ENCODE data around the gene ZNF740. TPM values are rescaled to one million over a fixed set of nuclear protein-coding genes. Genes with fewer than 3 reads are reported as not detected.
"Not testable (repeated sequence)": the region's sequence is repeated elsewhere in the genome, so short reads cannot be mapped to it uniquely, and the experiment has no call there.

Gene ZNF740
- total and polyA plus RNA-seq, 7 experiments from 2014 or later: 3.6 to 135 (median 45.6) TPM

GRCh38 chr12:53199700-53200099 is 19.2 kb downstream of the ZNF740 start:
- Histone ChIP-seq H3K4me3 (ENCODE audit: low read length) (peak overlapping the region; percentile 21), H3K36me3 (ENCODE audit: control insufficient read depth in 2 of 3, insufficient read depth in 3 of 3, low read length in 3 of 3) (peaks cover 26 to 35% (median 35%) of the 10 kb centered on the region in 3 experiments), H3K4me1 (ENCODE audit: control insufficient read depth in 2 of 2, insufficient read depth in 2 of 2, low read length in 2 of 2) (peaks cover 64 to 85% of the 10 kb centered on the region in 2 donors), H3K27me3 (ENCODE audit: control insufficient read depth in 2 of 2, insufficient read depth in 2 of 2, low read length in 2 of 2) (no peaks in the 10 kb centered on the region), H3K9me3 (ENCODE audit: control insufficient read depth in 2 of 3, low read length in 3 of 3) (no peaks in the 10 kb centered on the region), H3K27ac (ENCODE audit: low read depth, low read length) (peak overlapping the region; percentile 75)
- no peak for DNase-seq
- ChIA-PET POLR2A (interaction anchor here (0.5 to 10.4 kb wide), 10 partner anchors 8 to 128 kb away, joined by 3 to 217 read pairs (median 6); partner anchors contain the start of genes CSAD, ITGB7, MYG1 and PFDN5), CTCF (interaction anchor here (1.2 to 10.2 kb wide), 4 partner anchors 12 to 146 kb away, joined by 4 to 88 read pairs (median 27); partner anchors contain the start of gene ITGB7)
- Mint-ChIP-seq H3K27ac (peak overlapping the region; percentile 48 to 95 (median 92)), H3K36me3 (peaks cover 6 to 70% (median 24%) of the 10 kb centered on the region in 5 donors), H3K9me3 (peaks cover 0 to 2% (median 0%) of the 10 kb centered on the region in 11 donors), H3K4me3 (peak overlapping the region; percentile 60 to 90 (median 76)), H3K27me3 (no peaks in the 10 kb centered on the region), H3K4me1 (peaks cover 51 to 84% (median 73%) of the 10 kb centered on the region in 7 donors)
- ATAC-seq: no peak
- intact Hi-C loops (cut with micrococcal nuclease): no loop called here

- DNase-seq (no peak), ATAC-seq (no peak)
- peaks cover 0 to 2% (median 0%) of the 10 kb centered on the region in 11 donors for H3K9me3 Mint-ChIP-seq
- Histone ChIP-seq H3K27me3 (ENCODE audit: control insufficient read depth in 2 of 2, insufficient read depth in 2 of 2, low read length in 2 of 2) (no peaks in the 10 kb centered on the region), H3K36me3 (ENCODE audit: control insufficient read depth in 2 of 3, insufficient read depth in 3 of 3, low read length in 3 of 3) (peaks cover 26 to 31% (median 31%) of the 10 kb centered on the region in 3 experiments), H3K4me1 (ENCODE audit: control insufficient read depth in 2 of 2, insufficient read depth in 2 of 2, low read length in 2 of 2) (peaks cover 67 to 89% of the 10 kb centered on the region in 2 donors), H3K27ac (ENCODE audit: low read depth, low read length) (peak overlapping the region; percentile 75), H3K9me3 (ENCODE audit: control insufficient read depth in 2 of 3, low read length in 3 of 3) (no peaks in the 10 kb centered on the region), H3K4me3 (ENCODE audit: low read length) (peak overlapping the region; percentile 21)
- H3K4me1 Mint-ChIP-seq: peaks cover 53 to 87% (median 71%) of the 10 kb centered on the region in 7 donors
- intact Hi-C loops (cut with micrococcal nuclease): no loop called here
- no peaks in the 10 kb centered on the region for H3K27me3 Mint-ChIP-seq
- peaks cover 6 to 66% (median 24%) of the 10 kb centered on the region in 5 donors for H3K36me3 Mint-ChIP-seq
- ChIA-PET CTCF (interaction anchor here (1.2 to 10.2 kb wide), 4 partner anchors 11 to 145 kb away, joined by 4 to 88 read pairs (median 27); partner anchors contain the start of gene ITGB7), POLR2A (interaction anchor here (1.2 to 10.4 kb wide), 5 partner anchors 8 to 20 kb away, joined by 5 to 217 read pairs (median 38); partner anchors contain the start of genes CSAD, ITGB7 and ZNF740)
- peak overlapping the region; percentile 82 to 95 (median 92) for H3K27ac Mint-ChIP-seq
- H3K4me3 Mint-ChIP-seq: peak overlapping the region; percentile 65 to 90 (median 76)
Observed at GRCh38 chr12:53200107-53200457, 19.6 kb downstream of the ZNF740 start.

GRCh38 chr12:53200458-53201176 is 20.1 kb downstream of the ZNF740 start:
- ATAC-seq: peak; percentile 29
- peak overlapping the region; percentile 65 to 90 (median 76) for H3K4me3 Mint-ChIP-seq
- POLR2A ChIA-PET: interaction anchor here (0.7 to 10.4 kb wide), 7 partner anchors 8 to 107 kb away, joined by 3 to 217 read pairs (median 38); partner anchors contain the start of genes CSAD, ITGB7 and ZNF740
- DNase-seq: peak in 4 of 9 donors; percentile 41 to 46 (median 42)
- H3K27ac Mint-ChIP-seq: peak overlapping the region; percentile 82 to 95 (median 92)
- peaks cover 56 to 91% (median 74%) of the 10 kb centered on the region in 7 donors for H3K4me1 Mint-ChIP-seq
- peak overlapping the region; percentile 75 for H3K27ac ChIP-seq (ENCODE audit: low read depth, low read length)
- H3K36me3 Mint-ChIP-seq: peaks cover 4 to 65% (median 24%) of the 10 kb centered on the region in 5 donors
- peak overlapping the region; percentile 21 for H3K4me3 ChIP-seq (ENCODE audit: low read length)
- H3K4me1 ChIP-seq (ENCODE audit: control insufficient read depth in 2 of 2, insufficient read depth in 2 of 2, low read length in 2 of 2): peaks cover 70 to 94% of the 10 kb centered on the region in 2 donors
- H3K9me3 Mint-ChIP-seq: peaks cover 0 to 2% (median 0%) of the 10 kb centered on the region in 11 donors
- intact Hi-C loops (cut with micrococcal nuclease): no loop called here
- CTCF ChIA-PET: interaction anchor here (0.9 to 10.2 kb wide), 5 partner anchors 10 to 145 kb away, joined by 3 to 88 read pairs (median 4); partner anchors contain the start of gene ITGB7
- H3K9me3 ChIP-seq (ENCODE audit: control insufficient read depth in 2 of 3, low read length in 3 of 3): no peaks in the 10 kb centered on the region
- H3K36me3 ChIP-seq (ENCODE audit: control insufficient read depth in 2 of 3, insufficient read depth in 3 of 3, low read length in 3 of 3): peaks cover 23 to 26% (median 26%) of the 10 kb centered on the region in 3 experiments
- no peaks in the 10 kb centered on the region for H3K27me3 Mint-ChIP-seq
- no peaks in the 10 kb centered on the region for H3K27me3 ChIP-seq (ENCODE audit: control insufficient read depth in 2 of 2, insufficient read depth in 2 of 2, low read length in 2 of 2)

- Histone ChIP-seq H3K4me1 (ENCODE audit: control insufficient read depth in 2 of 2, insufficient read depth in 2 of 2, low read length in 2 of 2) (peaks cover 70 to 92% of the 10 kb centered on the region in 2 donors), H3K27me3 (ENCODE audit: control insufficient read depth in 2 of 2, insufficient read depth in 2 of 2, low read length in 2 of 2) (no peaks in the 10 kb centered on the region), H3K9me3 (ENCODE audit: control insufficient read depth in 2 of 3, low read length in 3 of 3) (no peaks in the 10 kb centered on the region), H3K27ac (ENCODE audit: low read depth, low read length) (peak overlapping the region; percentile 75), H3K4me3 (ENCODE audit: low read length) (peak overlapping the region; percentile 21), H3K36me3 (ENCODE audit: control insufficient read depth in 2 of 3, insufficient read depth in 3 of 3, low read length in 3 of 3) (peaks cover 18 to 21% (median 20%) of the 10 kb centered on the region in 3 experiments)
- Mint-ChIP-seq H3K27me3 (no peaks in the 10 kb centered on the region), H3K4me1 (peaks cover 58 to 90% (median 77%) of the 10 kb centered on the region in 7 donors), H3K36me3 (peaks cover 3 to 64% (median 24%) of the 10 kb centered on the region in 5 donors), H3K27ac (peak overlapping the region; percentile 82 to 95 (median 92)), H3K9me3 (peaks cover 0 to 2% (median 0%) of the 10 kb centered on the region in 11 donors), H3K4me3 (peak overlapping the region; percentile 65 to 90 (median 76))
- intact Hi-C loops (cut with micrococcal nuclease): no loop called here
- CTCF ChIA-PET: interaction anchor here (0.9 to 10.2 kb wide), 5 partner anchors 10 to 135 kb away, joined by 3 to 88 read pairs (median 4); partner anchors contain the start of gene ITGB7
- DNase-seq: no peak
- ATAC-seq: no peak
- POLR2A ChIA-PET: interaction anchor here (0.7 to 10.4 kb wide), 7 partner anchors 8 to 107 kb away, joined by 3 to 217 read pairs (median 8); partner anchors contain the start of genes CSAD, ITGB7 and ZNF740
Observed at GRCh38 chr12:53201177-53201541, 20.6 kb downstream of the ZNF740 start.

- H3K36me3 Mint-ChIP-seq: peaks cover 3 to 63% (median 24%) of the 10 kb centered on the region in 5 donors
- H3K27ac ChIP-seq (ENCODE audit: low read depth, low read length): peak overlapping the region; percentile 75
Observed at GRCh38 chr12:53201639-53202038, 21.1 kb downstream of the ZNF740 start.

GRCh38 chr12:53202316-53202715 is 21.8 kb downstream of the ZNF740 start:
- intact Hi-C loops (cut with micrococcal nuclease); ATAC-seq; DNase-seq; H3K9me3 Mint-ChIP-seq; H3K9me3 ChIP-seq (ENCODE audit: control insufficient read depth in 2 of 3, low read length in 3 of 3); H3K36me3 ChIP-seq (ENCODE audit: control insufficient read depth in 2 of 3, insufficient read depth in 3 of 3, low read length in 3 of 3); H3K4me3 ChIP-seq (ENCODE audit: low read length); H3K27me3 ChIP-seq (ENCODE audit: control insufficient read depth in 2 of 2, insufficient read depth in 2 of 2, low read length in 2 of 2); H3K27ac ChIP-seq (ENCODE audit: low read depth, low read length); H3K27me3 Mint-ChIP-seq: not testable (repeated sequence)
- Mint-ChIP-seq H3K4me1 (peaks cover 59 to 88% (median 75%) of the 10 kb centered on the region in 7 donors), H3K4me3 (peak overlapping the region in 3 of 10 donors; percentile 53 to 73 (median 72)), H3K27ac (peak overlapping the region in 4 of 9 donors; percentile 14 to 95 (median 38)), H3K36me3 (peaks cover 3 to 63% (median 18%) of the 10 kb centered on the region in 5 donors)
- ChIA-PET POLR2A (interaction anchor here (1.1 to 10.4 kb wide), 5 partner anchors 7 to 49 kb away, joined by 3 to 217 read pairs (median 84); partner anchors contain the start of genes CSAD, ITGB7 and ZNF740), CTCF (interaction anchor here (0.6 to 10.2 kb wide), 4 partner anchors 9 to 663 kb away, joined by 3 to 88 read pairs (median 26); partner anchors contain the start of gene ITGB7)
- H3K4me1 ChIP-seq (ENCODE audit: control insufficient read depth in 2 of 2, insufficient read depth in 2 of 2, low read length in 2 of 2): peaks cover 74 to 84% of the 10 kb centered on the region in 2 donors

More at GRCh38 chr12:53201639-53202038, 21.1 kb downstream of the ZNF740 start:
- H3K9me3 ChIP-seq (ENCODE audit: control insufficient read depth in 2 of 3, low read length in 3 of 3): no peaks in the 10 kb centered on the region
- intact Hi-C loops (cut with micrococcal nuclease): no loop called here
- DNase-seq (no peak), ATAC-seq (no peak)
- H3K4me3 Mint-ChIP-seq: peak overlapping the region in 9 of 10 donors; percentile 2 to 90 (median 43)
- ChIA-PET CTCF (interaction anchor here (0.7 to 10.2 kb wide), 6 partner anchors 10 to 663 kb away, joined by 3 to 88 read pairs (median 4); partner anchors contain the start of gene ITGB7), POLR2A (interaction anchor here (0.7 to 10.4 kb wide), 7 partner anchors 8 to 85 kb away, joined by 3 to 217 read pairs (median 8); partner anchors contain the start of genes CSAD, ITGB7 and ZNF740)
- H3K36me3 ChIP-seq (ENCODE audit: control insufficient read depth in 2 of 3, insufficient read depth in 3 of 3, low read length in 3 of 3): peaks cover 13 to 16% (median 16%) of the 10 kb centered on the region in 3 experiments
- peak overlapping the region in 8 of 9 donors; percentile 16 to 95 (median 74) for H3K27ac Mint-ChIP-seq
- H3K27me3 ChIP-seq (ENCODE audit: control insufficient read depth in 2 of 2, insufficient read depth in 2 of 2, low read length in 2 of 2): no peaks in the 10 kb centered on the region
- H3K27me3 Mint-ChIP-seq: no peaks in the 10 kb centered on the region
- H3K4me3 ChIP-seq (ENCODE audit: low read length): no peak overlapping the region
- H3K4me1 ChIP-seq (ENCODE audit: control insufficient read depth in 2 of 2, insufficient read depth in 2 of 2, low read length in 2 of 2): peaks cover 70 to 88% of the 10 kb centered on the region in 2 donors
- H3K4me1 Mint-ChIP-seq: peaks cover 61 to 89% (median 75%) of the 10 kb centered on the region in 7 donors
- H3K9me3 Mint-ChIP-seq: peaks cover 0 to under 1% (median 0%) of the 10 kb centered on the region in 11 donors
